ENCODE results near the gene HDAC4.

GRCh38 chr2:239142806-239143205, 258.0 kb downstream of the HDAC4 start:
- TF ChIP-seq POLR2A (IDR thresholded peaks at IDR 0.05) (no peak), CTCF (IDR thresholded peaks at IDR 0.05) (no peak)
